HG03159 (cell line): ENCODE data around the gene TMEFF1.
"Not testable (repeated sequence)": the region's sequence is repeated elsewhere in the genome, so short reads cannot be mapped to it uniquely, and the experiment has no call there.

ENCODE experiments used
- ATAC-seq: cut with Tn5 transposase; IDR thresholded peaks from one replicate; pipeline ENCODE4 v1.9.1; 2021; ENCODE audit warnings: mild to moderate bottlenecking, moderate library complexity; ENCODE audit not compliant: unreplicated experiment

TMEFF1 gene

DNA sequence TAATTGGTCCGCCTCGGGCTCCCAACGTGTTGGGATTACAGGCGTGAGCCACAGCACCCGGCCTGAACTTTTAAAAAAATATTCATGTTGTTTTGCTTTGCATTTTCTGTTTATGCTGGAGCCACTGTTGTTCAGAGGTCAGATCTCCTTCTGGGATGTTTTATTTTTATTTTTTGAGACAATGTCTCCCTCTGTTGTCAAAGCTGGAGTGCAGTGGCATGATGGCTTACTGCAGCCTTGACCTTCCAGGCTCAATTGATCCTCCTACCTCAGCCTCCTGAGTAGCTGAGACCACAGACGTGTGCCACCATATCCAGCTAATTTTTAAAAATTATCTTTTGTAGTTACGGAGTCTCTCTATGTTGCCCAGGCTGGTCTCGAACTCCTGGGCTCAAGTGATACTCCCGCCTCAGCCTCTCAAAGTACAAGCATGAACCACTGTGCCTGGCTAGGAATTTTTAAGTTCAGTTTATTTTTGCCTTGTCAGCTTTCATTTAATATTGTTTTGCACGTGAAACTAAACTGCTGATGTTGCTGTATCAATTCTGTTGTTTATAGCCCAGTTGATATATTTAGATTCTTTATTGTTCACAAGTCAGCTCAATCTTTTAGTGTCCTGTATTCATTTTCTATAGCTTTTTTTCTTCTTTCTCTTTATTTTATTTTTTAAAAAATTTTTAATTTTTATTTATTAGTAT, 13.7 kb downstream of the TMEFF1 start:
- no peak for ATAC-seq

GRCh38 chr9:100488177-100488576, 15.2 kb downstream of the TMEFF1 start:
- no peak for ATAC-seq

DNA sequence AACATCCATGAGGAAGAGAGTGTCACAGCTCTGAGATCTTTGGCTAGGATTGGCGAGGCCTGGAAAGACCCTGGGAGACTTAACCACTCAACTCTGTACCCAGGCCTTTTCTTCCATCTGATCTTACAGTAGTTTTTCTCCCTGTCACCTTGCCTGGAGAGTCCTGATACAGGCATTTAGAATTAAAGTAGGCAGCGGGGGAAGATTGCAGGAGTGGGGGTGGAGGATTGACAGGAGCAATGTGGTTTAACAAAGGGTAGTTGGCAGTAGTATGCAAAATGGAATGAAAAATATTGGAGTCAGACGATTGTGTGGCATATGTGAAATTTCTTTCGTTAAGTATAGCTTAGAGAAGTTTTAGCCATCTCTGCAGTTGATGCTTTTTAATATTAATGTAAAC, 16.9 kb downstream of the TMEFF1 start:
- no peak for ATAC-seq

- no peak for ATAC-seq
These were observed 20.0 kb downstream of the TMEFF1 start for GRCh38 chr9:100492952-100493351.

GRCh38 chr9:100498592-100498991, 25.6 kb downstream of the TMEFF1 start:
- no peak for ATAC-seq

- ATAC-seq = no peak
These were observed 26.5 kb downstream of the TMEFF1 start for GRCh38 chr9:100499460-100499859.

- ATAC-seq = no peak
These were observed 26.9 kb downstream of the TMEFF1 start for GRCh38 chr9:100499866-100500265.

- ATAC-seq = peak; percentile 71
These were observed 32.7 kb downstream of the TMEFF1 start for GRCh38 chr9:100505564-100506159.

DNA sequence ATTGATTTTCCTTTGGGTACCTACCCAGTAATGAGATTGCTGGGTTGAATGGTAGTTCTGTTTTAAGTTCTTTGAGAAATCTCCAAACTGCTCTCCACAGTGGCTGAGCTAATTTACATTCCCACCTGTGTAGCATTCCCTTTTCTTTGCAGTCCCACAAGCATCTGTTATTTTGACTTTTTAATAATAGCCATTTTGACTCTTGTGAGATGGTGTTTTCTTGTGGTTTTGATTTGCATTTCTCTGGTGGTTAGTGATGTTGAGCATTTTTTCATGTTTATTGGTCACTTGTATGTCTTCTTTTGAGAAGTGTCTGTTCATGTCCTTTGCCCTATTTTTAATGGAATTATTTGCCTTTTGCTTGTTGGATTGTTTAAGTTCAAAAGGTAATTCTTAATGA, 34.4 kb downstream of the TMEFF1 start:
- not testable (repeated sequence) for ATAC-seq

- ATAC-seq = no peak
These were observed 38.3 kb downstream of the TMEFF1 start for GRCh38 chr9:100511205-100511604.

- no peak for ATAC-seq
These were observed 42.9 kb downstream of the TMEFF1 start for GRCh38 chr9:100515578-100516494.

- no peak for ATAC-seq
These were observed 48.3 kb downstream of the TMEFF1 start for GRCh38 chr9:100521282-100521681.

- no peak for ATAC-seq
These were observed 52.6 kb downstream of the TMEFF1 start for GRCh38 chr9:100525563-100525962.

- ATAC-seq = not testable (repeated sequence)
These were observed 54.3 kb downstream of the TMEFF1 start for GRCh38 chr9:100527180-100527794.

DNA sequence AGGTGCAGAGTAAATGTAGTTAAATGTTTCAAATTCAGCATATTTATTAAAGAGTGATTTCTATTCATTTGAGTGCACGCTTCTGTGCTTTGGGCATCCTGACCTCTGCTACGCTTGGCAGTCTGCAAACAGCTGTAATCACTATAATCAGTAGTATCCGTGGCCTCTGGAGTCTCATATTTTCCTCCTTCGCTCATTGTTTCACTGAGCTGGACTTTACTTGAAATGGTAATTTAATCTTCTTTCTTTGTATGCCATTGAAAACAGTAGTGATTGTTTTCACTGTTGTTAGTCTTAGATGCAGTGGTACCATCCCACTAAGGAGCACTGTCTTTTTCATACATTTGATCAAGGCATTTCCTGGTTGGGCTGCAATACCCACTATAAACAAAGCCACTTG, 61.5 kb downstream of the TMEFF1 start:
- ATAC-seq = no peak

DNA sequence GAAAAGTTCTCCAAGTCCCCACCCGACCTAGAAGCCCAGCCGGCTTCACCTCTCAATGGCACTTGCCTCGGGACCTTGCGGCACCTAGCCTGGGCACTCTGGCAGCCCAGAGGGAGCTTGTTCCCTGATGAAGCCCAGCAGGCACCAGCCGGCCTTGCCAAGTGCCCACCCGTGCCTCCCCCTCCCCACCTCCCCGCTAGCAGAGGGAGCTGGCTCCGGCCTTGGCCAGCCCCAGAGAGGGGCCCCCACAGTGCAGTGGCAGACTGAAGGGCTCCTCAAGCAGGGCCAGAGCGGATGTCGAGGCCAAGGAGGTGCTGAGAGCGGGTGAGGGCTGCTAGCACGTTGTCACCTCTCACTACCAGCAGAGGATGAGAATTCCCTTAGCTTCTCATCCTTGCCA, 67.4 kb downstream of the TMEFF1 start:
- ATAC-seq = no peak

DNA sequence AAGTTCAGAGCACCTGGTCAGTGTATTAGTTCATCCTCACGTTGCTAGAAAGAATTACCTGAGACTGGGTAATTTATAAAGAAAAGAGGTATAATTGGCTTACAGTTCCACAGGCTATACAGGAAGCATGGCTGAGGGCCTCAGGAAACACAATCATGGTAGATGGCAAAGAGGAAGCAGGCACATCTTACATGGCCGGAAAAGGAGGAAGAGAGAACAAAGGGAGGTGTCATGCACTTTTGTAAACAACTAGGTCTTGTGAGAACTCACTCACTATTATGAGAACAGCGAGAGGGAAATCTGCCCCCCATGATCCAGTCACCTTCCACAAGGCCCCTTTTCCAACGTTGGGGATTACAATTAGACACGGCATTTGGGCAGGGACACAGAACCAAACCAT, 76.1 kb downstream of the TMEFF1 start:
- no peak for ATAC-seq

DNA sequence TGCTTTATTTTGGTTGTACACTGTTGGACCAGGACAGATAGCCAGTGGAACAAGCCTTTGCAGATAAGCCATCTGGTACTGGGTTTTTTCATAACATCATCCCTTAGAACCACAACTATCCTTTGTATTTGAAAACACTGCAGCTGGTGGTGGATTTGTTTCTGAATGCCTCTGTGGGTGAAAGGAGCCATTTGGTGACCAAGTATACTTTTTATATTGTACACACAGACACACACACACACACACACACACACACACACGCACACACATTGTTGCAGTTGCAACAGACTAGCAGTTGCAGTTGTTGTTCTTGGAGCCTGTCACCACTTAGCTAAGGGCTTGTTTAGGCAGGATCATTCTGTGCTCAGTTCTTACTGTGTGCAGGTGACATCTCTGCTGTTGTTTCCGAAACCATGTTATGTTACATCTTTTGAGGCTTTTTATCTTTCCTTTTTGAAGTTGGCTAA, 82.0 kb downstream of the TMEFF1 start:
- peak; percentile 36 for ATAC-seq

GRCh38 chr9:100555471-100555870, 82.5 kb downstream of the TMEFF1 start:
- peak; percentile 87 for ATAC-seq

DNA sequence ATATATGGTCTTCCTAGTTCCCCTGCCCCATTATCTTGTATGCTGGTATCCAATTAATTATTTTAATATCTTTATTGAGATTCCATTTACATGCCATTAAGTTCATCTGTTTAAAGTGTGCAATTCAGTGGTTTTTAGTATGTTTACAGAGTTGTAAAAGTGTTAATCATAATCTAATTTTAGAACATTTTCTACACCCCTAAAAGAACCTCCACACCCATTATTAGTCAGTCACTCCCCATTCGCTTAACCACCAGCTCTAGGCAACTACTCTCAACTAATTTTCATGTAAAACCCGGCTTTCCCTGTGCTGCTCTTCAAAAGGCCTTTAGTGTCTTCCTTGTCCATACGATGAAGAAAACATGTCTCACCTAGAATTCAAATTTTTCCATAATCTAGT, 84.1 kb downstream of the TMEFF1 start:
- ATAC-seq = no peak

- no peak for ATAC-seq
These were observed 88.3 kb downstream of the TMEFF1 start for GRCh38 chr9:100561256-100561655.
